DMS114 treated with DMSO at 0.1 percent for 48 hours (cell line): ENCODE data around the gene HES4.

Experiments used
- DNase-seq: peaks from one replicate; lab custom pipeline; 2025; ENCODE audit not compliant: unreplicated experiment; lab: John Stamatoyannopoulos, UW

HES4 gene

DNA sequence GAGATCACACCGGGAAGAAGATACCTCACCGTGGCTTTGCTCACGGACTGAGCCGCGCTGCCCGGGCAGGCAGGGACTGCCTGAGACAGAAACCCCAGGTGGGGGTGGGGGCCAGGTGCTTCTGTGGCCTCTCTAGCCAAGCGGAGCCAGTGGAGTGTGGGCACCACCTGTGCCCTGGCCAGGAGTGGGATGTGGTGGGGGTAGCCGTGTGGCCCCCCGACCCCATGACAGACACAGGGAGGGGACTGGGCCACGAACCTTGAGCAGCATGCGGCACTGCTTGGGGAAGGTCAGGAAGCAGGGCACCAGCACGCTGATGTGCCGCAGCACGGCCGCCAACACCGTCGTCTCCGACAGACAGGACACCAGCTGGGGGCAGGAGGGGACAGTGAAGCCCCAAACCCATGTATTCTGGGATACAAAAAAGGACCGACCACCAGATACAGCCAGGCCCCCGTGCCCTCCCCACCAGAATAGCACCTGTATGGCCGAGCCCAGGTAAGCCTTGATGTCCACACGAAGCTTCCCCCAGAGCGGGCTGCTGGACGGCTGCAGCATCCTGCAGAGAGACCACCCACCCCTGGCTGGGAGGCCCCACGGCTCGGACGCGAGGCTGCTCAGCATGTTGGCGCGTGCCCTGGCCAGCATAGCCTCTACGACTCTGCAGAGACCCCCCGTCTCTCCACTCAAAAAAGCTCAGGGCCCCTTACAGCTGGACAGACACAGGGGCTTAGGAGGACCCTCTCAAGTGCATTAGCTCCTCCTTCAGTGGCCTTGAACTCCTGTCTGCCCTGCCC, 46.2 kb downstream of the HES4 start:
- no peak for DNase-seq

DNA sequence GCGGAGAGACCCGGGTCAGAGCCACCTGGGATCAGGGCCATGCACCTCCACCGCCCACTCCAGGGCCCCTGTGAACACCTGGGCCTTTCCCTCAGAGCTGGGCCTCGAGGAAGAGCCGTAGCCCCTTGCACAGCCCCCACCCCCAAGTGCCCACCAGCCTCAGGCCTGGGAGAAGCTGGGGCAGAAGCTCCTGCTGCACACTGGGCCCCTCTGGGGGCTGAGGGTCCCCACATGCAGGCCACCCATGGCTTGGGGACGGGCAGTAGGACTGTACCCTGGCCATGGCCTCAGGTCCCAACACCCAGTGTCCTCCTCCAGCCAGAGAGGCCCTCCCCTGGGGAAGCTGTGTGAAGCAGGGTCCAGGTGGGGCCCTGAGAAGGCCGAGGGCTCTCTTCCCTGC, 47.3 kb downstream of the HES4 start:
- no peak for DNase-seq

DNA sequence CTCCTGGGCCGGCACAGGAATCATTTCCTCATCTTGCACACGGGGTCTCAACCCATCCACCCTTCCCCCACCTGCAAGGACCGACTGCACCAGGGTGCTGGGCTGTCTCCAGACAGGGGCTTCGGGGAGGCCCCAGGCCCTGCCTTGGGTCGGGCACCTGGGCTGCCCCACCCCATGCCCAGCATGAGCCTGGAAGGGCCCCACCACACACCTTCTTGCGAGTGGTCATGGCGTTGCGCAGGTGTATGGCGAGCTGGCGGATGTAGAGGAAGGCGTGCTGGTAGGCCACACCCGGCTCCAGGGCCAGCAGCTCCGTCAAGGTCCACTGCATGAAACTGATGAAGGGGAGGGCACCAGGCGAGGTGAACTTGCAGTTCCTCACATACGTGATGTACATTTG, 47.7 kb downstream of the HES4 start:
- DNase-seq: no peak

DNA sequence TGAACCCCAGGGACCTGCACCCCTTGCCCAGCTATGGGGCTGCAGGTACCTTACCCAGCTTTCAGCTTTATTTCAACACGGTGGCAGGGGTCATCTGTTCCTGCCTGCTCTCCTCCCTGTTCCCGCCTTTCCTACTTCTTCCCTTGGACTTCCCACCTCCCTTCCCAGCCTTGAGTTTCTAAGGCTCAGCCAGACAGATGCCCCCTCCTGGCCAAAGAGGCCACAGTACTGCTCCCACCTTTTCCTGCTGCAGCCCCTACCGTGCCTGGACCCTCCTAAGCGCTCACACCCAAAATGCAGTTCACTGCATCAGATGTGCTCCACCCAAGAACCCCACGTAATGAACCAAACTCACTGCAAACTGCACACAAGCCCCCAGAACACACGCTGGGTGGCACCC, 48.5 kb downstream of the HES4 start:
- no peak for DNase-seq

DNA sequence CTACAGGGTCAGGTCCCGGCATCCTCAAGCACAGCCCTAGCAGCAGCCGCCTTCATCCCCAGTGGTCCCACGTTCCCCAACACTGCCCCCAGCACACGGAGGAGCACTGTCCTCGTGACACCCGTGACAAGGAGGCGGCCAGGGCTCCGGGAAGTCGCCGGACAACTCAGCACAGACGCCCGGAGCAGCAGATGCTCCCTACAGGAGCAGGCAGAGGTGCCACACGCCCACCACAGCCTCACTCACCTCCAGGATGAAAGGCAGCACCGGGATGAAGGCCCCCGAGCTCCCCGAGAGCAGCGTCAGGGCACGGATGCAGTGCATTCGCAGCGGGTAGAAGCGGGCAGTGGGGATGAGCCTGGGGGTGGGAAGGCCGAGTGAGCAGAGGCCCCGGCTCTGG, 49.0 kb downstream of the HES4 start:
- no peak for DNase-seq

DNA sequence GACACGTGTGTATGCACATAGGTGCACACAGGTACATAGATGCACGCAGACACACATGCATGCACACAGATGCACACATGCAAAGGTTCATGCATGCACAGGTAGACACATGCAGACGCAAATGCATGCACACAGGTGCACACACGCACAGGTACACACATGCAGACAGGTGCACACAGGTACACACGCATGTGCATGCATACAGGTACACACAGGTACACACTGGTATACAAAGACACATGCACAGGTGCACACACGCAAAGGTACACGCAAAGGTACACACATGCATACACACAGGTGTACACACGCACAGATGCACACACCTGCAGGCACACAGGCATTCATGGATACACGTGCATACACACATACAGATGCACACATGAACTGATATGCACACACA, 49.6 kb downstream of the HES4 start:
- no peak for DNase-seq
